ENCODE data around the gene ABCA4.

ABCA4 gene

DNA sequence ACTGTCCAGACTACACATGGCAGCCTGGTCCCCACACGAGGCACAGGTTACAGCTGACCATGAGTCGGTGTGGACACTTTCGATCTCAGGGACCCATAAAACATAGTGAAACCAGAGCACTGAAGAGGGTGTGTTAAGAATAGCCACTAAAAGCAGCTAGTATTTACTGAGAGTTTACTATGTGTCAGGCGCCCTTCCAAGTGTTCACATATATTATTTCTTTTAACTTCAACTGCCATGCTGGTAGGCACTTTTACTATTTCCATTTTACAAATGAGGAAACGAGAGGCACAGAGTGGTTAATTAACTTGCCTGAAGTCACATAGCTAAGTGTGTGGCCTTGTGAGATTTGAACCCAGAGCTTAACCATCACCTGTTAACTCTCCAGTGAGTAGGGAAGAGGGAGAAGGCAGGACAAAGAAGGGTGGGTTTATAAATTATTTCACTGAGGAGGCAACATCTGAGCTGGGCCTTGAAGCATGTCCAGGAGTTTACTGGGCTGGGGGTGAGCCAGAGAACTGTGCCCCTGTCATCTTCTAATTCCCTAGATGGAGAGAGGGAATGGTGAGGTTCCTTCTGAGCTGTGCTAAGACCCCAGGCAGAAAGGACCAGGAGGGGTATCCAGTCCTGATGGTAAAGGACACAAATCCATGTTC is 20.7 kb downstream of the ABCA4 start:
- H3K4me3 ChIP-seq (ENCODE audit: low read depth, low read length): no peak overlapping the region
- TF ChIP-seq CTCF (conservative IDR thresholded peaks at IDR 0.05; ENCODE audit: low read depth, low read length): no peak
- DNase-seq (ENCODE audit: low read depth): no peak

DNA sequence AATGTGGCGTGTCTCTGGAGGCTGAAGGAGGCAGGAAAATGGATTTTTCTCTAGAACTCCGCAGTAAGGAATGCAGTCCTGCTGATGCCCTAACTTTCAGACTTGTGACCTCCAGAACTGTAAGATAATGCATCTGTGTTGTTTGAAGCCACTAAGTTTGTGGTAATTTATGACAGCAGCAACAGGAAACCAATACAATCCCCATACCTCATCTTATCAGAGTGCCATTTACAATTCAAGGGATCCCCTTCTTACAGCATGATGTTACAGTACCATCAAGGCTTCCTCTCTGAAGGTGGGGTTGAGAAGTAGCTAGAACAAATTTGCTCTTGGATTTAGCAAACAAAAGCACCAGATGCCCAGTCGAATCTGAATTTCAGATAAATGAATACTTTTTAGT is 21.6 kb downstream of the ABCA4 start:
- peak; percentile 46 for DNase-seq (ENCODE audit: low read depth)
- H3K4me3 ChIP-seq (ENCODE audit: low read depth, low read length): no peak overlapping the region
- TF ChIP-seq CTCF (conservative IDR thresholded peaks at IDR 0.05; ENCODE audit: low read depth, low read length): no peak

DNA sequence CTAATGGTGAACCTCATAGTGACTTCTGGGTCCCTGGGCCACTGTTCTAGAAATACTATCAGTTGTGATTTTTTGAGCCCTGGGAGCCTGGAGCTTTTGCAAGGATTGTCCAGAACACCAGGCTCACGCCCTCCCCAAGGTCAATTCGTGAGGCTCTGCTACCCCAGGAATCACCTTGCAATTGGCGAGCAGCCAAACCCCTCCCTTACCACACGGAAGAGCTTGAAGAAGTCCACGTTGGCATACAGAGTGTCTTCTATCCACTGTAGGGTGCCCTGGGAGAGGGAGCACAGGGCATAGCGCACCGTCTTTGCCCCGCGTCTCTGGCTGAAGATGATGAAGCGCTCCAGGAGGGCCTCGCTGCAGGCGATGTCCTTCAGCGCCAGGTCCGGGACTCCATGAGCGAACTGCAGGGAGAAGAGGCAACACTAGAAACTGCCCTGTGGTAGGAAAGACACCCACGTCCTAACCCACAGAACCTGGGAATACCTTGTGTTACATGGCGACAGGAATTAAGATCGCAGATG is 22.3 kb downstream of the ABCA4 start:
- TF ChIP-seq CTCF (conservative IDR thresholded peaks at IDR 0.05; ENCODE audit: low read depth, low read length): no peak
- no peak for DNase-seq (ENCODE audit: low read depth)
- H3K4me3 ChIP-seq (ENCODE audit: low read depth, low read length): no peak overlapping the region

GRCh38 chr1:94096797-94097549 is 24.0 kb downstream of the ABCA4 start:
- DNase-seq (ENCODE audit: low read depth): peak; percentile 84
- TF ChIP-seq CTCF (conservative IDR thresholded peaks at IDR 0.05; ENCODE audit: low read depth, low read length): peak; percentile 25
- H3K4me3 ChIP-seq (ENCODE audit: low read depth, low read length): no peak overlapping the region

DNA sequence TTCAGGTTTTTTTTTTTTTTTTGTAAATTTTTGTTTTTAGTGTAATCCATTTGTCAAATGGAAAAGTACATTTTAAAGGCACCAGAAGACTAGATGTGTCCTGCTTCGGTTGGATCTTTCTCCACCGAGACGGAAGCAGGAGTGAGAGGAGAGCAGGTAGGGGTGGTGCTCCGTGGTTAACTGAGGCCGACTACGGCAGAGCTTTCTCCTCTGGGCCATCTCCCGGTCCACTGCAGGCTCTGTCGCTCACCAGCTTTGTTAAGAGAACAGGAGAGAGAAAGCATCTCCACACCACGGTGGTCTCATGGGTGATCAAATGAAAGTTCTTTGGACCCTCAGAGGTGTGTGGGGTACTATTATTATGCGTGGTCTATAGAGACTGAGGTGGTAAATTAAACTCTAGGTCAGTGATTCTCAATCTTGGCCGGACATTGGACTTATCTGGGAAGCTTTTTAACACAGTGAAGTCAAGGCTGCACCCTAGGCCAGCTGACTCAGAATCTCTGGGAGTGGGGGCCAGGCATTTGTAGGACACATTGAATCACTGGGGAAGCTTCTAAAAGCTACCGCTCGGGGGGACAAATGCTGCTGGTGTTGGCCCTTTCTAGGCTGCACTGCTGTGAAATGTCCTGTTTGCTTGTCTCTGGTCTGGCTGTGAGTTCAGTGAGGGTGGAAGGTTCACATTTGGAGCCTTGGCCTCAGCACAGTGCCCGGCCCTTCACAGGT is 25.0 kb downstream of the ABCA4 start:
- no peak overlapping the region for H3K4me3 ChIP-seq (ENCODE audit: low read depth, low read length)
- peak; percentile 73 for DNase-seq (ENCODE audit: low read depth)
- TF ChIP-seq CTCF (conservative IDR thresholded peaks at IDR 0.05; ENCODE audit: low read depth, low read length): peak; percentile 1

DNA sequence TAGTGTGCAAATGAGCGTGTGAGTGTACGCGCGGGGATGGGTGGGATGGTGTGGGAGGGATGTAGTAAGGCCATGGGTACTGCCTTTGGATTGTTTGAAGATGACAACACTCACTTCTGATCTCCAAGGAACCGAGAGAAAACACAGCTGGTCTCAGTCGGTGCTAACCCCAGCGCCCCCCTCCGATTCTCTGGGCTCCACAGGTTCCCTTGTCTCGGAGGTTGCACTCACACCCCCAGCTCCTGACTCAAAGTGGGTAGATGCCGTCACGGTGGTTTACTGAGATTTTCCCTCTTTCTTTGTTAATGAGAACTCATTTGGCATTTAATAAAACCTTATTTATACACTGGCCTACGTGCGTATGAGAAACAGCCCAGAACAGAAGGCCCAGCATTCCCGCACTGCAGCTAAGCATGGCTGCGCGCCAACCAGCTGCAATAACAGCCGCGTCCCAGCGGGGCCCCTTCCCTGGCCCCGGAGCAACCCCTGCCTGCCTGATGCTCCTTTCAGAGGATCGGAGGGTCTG is 25.8 kb downstream of the ABCA4 start:
- DNase-seq (ENCODE audit: low read depth): peak; percentile 99
- TF ChIP-seq CTCF (conservative IDR thresholded peaks at IDR 0.05; ENCODE audit: low read depth, low read length): peak; percentile 21
- H3K4me3 ChIP-seq (ENCODE audit: low read depth, low read length): no peak overlapping the region
